GM18498 (cell line): Measurements from ENCODE around the gene GRHL3.

ENCODE experiments used
- ATAC-seq: cut with Tn5 transposase; IDR thresholded peaks from one replicate; pipeline ENCODE4 v1.9.1; 2021; ENCODE audit warnings: mild to moderate bottlenecking, moderate library complexity; ENCODE audit not compliant: unreplicated experiment

GRHL3 gene

GRCh38 chr1:24391882-24392603, 72.9 kb downstream of the GRHL3 start:
- ATAC-seq = peak; percentile 71

GRCh38 chr1:24392604-24392946, 73.4 kb downstream of the GRHL3 start:
- ATAC-seq = peak; percentile 8

- peak; percentile 23 for ATAC-seq
Observed at GRCh38 chr1:24392982-24393650, 74.0 kb downstream of the GRHL3 start.

GRCh38 chr1:24393892-24394291, 74.7 kb downstream of the GRHL3 start:
- ATAC-seq = no peak

GRCh38 chr1:24400065-24400464, 80.9 kb downstream of the GRHL3 start:
- ATAC-seq = no peak

GRCh38 chr1:24403806-24404205, 84.6 kb downstream of the GRHL3 start:
- no peak for ATAC-seq
